CD4-positive, alpha-beta memory T cell (primary cell): Measurements from ENCODE around the gene EPC1. TPM values are rescaled to one million over a fixed set of nuclear protein-coding genes. Genes with fewer than 3 reads are reported as not detected.

Experiments
- CTCF ChIA-PET: fragments of 350-600 bp; sonication (Branson Sonifier 250); formaldehyde crosslinking; loops from one replicate; lab custom pipeline; 2021; ENCODE audit warnings: inconsistent platforms; ENCODE audit not compliant: partially characterized antibody; lab: Charles Lee
- POLR2A ChIA-PET: fragments of 350-600 bp; sonication (Branson Sonifier 250); formaldehyde crosslinking; loops from one replicate; lab custom pipeline; 2021; ENCODE audit not compliant: partially characterized antibody; lab: Charles Lee
- DNase-seq, 5 donors: peaks; one replicate each; pipeline versions ENCODE4 v3.0.0 to v3.0.0-alpha.2; 2020 to 2022; ENCODE audit warnings: mixed read lengths in 1 of 5
- H3K27ac ChIP-seq: one replicate; pipeline ENCODE4 v1.7.0; 2013; ENCODE audit warnings: low read depth, low read length
- H3K27me3 ChIP-seq: 2 replicates; pipeline ENCODE4 v1.7.0; 2013; ENCODE audit warnings: mild to moderate bottlenecking, low read length, moderate library complexity; ENCODE audit not compliant: insufficient read depth
- H3K36me3 ChIP-seq: 2 replicates; pipeline ENCODE4 v1.7.0; 2013; ENCODE audit warnings: mild to moderate bottlenecking, low read length, moderate library complexity; ENCODE audit not compliant: insufficient read depth
- H3K4me1 ChIP-seq: 2 replicates; pipeline ENCODE4 v1.7.0; 2013; ENCODE audit warnings: mild to moderate bottlenecking, low read length, moderate library complexity; ENCODE audit not compliant: insufficient read depth
- H3K4me3 ChIP-seq, 2 donors: one replicate each; pipeline ENCODE4 v1.7.0; 2013; ENCODE audit warnings: low read length in 2 of 2, mild to moderate bottlenecking in 1 of 2
- H3K9me3 ChIP-seq, 2 donors: one replicate each; pipeline ENCODE4 v1.7.0; 2013; ENCODE audit warnings: low read length in 2 of 2, control low read depth in 1 of 2; ENCODE audit not compliant: control insufficient read depth in 1 of 2
- H3K27ac Mint-ChIP-seq, 7 donors: one replicate each; pipeline ENCODE4 v1.8.0; 2020 to 2021; ENCODE audit warnings: mixed read lengths in 7 of 7, mild to moderate bottlenecking in 6 of 7, inconsistent platforms in 3 of 7, moderate library complexity in 3 of 7
- H3K27me3 Mint-ChIP-seq, 2 donors: one replicate each; pipeline ENCODE4 v1.8.0; 2020 to 2021; ENCODE audit warnings: mixed read lengths in 2 of 2
- H3K36me3 Mint-ChIP-seq, 2 donors: one replicate each; pipeline ENCODE4 v1.8.0; 2020 to 2021; ENCODE audit warnings: mixed read lengths in 2 of 2, inconsistent platforms in 1 of 2, mild to moderate bottlenecking in 1 of 2
- H3K4me1 Mint-ChIP-seq, 4 donors: one replicate each; pipeline ENCODE4 v1.8.0; 2020 to 2021; ENCODE audit warnings: mixed read lengths in 4 of 4, mild to moderate bottlenecking in 1 of 4
- H3K4me3 Mint-ChIP-seq, 8 donors: one replicate each; pipeline ENCODE4 v1.8.0; 2020 to 2021; ENCODE audit warnings: mixed read lengths in 8 of 8, mild to moderate bottlenecking in 7 of 8, moderate library complexity in 6 of 8, inconsistent platforms in 3 of 8
- H3K9me3 Mint-ChIP-seq, 8 donors: one replicate each; pipeline ENCODE4 v1.8.0; 2020 to 2021; ENCODE audit warnings: mixed read lengths in 8 of 8, mild to moderate bottlenecking in 5 of 8, inconsistent platforms in 3 of 8, moderate library complexity in 1 of 8
- intact Hi-C: fragments of 100-400 bp; cut with micrococcal nuclease; formaldehyde crosslinking; loops from one replicate; pipeline ENCODE4 v1.15.1; 2023
- polyA plus RNA-seq, 2 donors: library from polyadenylated mRNA; unstranded; fragments of 300-500 nt; fragmentation: Illumina TruSeq; gene quantifications; one replicate each; pipeline ENCODE4 v1.2.3, GENCODE V29; 2021
- total RNA-seq, 2 experiments: library from RNA; stranded (reverse); gene quantifications; one replicate each; pipeline ENCODE4 v1.2.3, GENCODE V29; 2021

The EPC1 gene
- total and polyA plus RNA-seq, 4 experiments from 2014 or later = 46.0 to 112 (median 81.2) TPM

GRCh38 chr10:32293581-32293980, 53.4 kb downstream of the EPC1 start:
- Mint-ChIP-seq H3K27ac (peak overlapping the region in 2 of 7 donors; percentile 30 to 35), H3K4me1 (peaks cover 25 to 47% (median 31%) of the 10 kb centered on the region in 4 donors), H3K36me3 (peaks cover 9 to 48% of the 10 kb centered on the region in 2 donors), H3K9me3 (no peaks in the 10 kb centered on the region), H3K27me3 (no peaks in the 10 kb centered on the region), H3K4me3 (no peak overlapping the region)
- Histone ChIP-seq H3K27ac (no peak overlapping the region), H3K27me3 (no peaks in the 10 kb centered on the region), H3K36me3 (peaks cover 12% of the 10 kb centered on the region), H3K4me1 (peaks cover 37% of the 10 kb centered on the region), H3K9me3 (no peaks in the 10 kb centered on the region), H3K4me3 (no peak overlapping the region)
- intact Hi-C loops = loop anchor here (2.0 kb wide), 2 partner anchors 13 to 19 kb away; no protein-coding TSS in a partner anchor
- ChIA-PET CTCF (interaction anchor here (0.8 to 0.9 kb wide), 2 partner anchors 36 to 66 kb away, joined by 3 read pairs; no protein-coding TSS in a partner anchor), POLR2A (interaction anchor here (1.3 to 1.5 kb wide), 2 partner anchors 13 to 14 kb away, joined by 3 read pairs; no protein-coding TSS in a partner anchor)
- no peak for DNase-seq

DNA sequence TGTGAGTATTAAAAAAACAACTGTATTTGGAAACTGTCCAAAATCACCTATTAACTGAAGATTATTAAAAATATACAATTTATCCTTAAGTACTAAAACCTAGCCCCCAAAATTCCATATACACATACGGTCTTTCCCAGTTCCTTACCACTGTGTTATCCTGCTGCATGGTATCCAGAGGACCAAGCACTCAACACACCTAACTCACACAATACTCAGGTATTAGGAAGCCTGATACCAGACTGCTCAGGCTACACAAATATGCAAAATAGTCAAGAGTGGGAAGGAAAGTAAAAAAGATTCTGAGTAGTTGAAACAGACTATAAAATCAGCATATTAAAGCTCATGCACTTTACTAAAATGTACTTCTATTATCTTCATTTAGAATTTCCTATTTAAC, 67.2 kb downstream of the EPC1 start:
- intact Hi-C loops = no loop called here

DNA sequence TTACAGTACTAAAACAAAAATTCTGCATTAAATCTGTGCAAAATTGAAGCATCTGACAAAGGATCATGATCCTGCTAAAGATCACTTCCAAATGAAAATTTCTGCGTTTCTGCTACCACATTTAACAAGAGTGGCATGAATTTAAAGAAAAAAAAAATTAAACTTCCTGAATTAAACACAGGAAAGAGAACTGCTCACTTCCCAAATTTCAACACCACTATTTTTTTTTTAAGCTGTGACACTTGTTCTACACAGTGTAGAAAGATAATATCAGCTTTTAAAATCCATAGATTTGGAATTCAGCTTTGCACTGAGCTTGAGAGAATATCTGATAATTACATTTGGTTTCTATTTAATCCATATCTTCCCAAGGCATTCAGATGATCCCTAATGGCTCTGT, 73.6 kb downstream of the EPC1 start:
- peaks cover 63% of the 10 kb centered on the region for H3K36me3 ChIP-seq
- no peaks in the 10 kb centered on the region for H3K9me3 ChIP-seq
- POLR2A ChIA-PET = no interaction called here
- Mint-ChIP-seq H3K27me3 (no peaks in the 10 kb centered on the region), H3K36me3 (peaks cover 60 to 81% of the 10 kb centered on the region in 2 donors), H3K4me3 (no peak overlapping the region), H3K27ac (peak overlapping the region in 2 of 7 donors; percentile 12 to 64), H3K4me1 (peaks cover 6 to 18% (median 10%) of the 10 kb centered on the region in 4 donors), H3K9me3 (no peaks in the 10 kb centered on the region)
- DNase-seq = no peak
- H3K27me3 ChIP-seq = no peaks in the 10 kb centered on the region
- H3K27ac ChIP-seq = no peak overlapping the region
- CTCF ChIA-PET = interaction anchor here (0.9 kb wide), 1 partner anchor 16 kb away, joined by 3 read pairs; no protein-coding TSS in a partner anchor
- no peaks in the 10 kb centered on the region for H3K4me1 ChIP-seq
- intact Hi-C loops = no loop called here
- no peak overlapping the region for H3K4me3 ChIP-seq

More for the DNA sequence above, 67.2 kb downstream of the EPC1 start:
- peaks cover 37 to 63% of the 10 kb centered on the region in 2 donors for H3K36me3 Mint-ChIP-seq
- H3K27me3 Mint-ChIP-seq = no peaks in the 10 kb centered on the region
- CTCF ChIA-PET = interaction anchor here (1.2 to 1.3 kb wide), 2 partner anchors 25 to 53 kb away, joined by 3 read pairs; no protein-coding TSS in a partner anchor
- Histone ChIP-seq H3K27me3 (no peaks in the 10 kb centered on the region), H3K4me1 (peaks cover 6% of the 10 kb centered on the region), H3K36me3 (peaks cover 25% of the 10 kb centered on the region), H3K9me3 (no peaks in the 10 kb centered on the region), H3K4me3 (no peak overlapping the region), H3K27ac (no peak overlapping the region)
- no peak overlapping the region for H3K4me3 Mint-ChIP-seq
- H3K4me1 Mint-ChIP-seq = peaks cover 8 to 26% (median 16%) of the 10 kb centered on the region in 4 donors
- DNase-seq = no peak
- H3K27ac Mint-ChIP-seq = peak overlapping the region in 3 of 7 donors; percentile 25 to 48 (median 42)
- H3K9me3 Mint-ChIP-seq = no peaks in the 10 kb centered on the region
- POLR2A ChIA-PET = interaction anchor here (1.1 to 2.4 kb wide), 3 partner anchors 10 to 14 kb away, joined by 3 to 6 read pairs (median 3); no protein-coding TSS in a partner anchor

DNA sequence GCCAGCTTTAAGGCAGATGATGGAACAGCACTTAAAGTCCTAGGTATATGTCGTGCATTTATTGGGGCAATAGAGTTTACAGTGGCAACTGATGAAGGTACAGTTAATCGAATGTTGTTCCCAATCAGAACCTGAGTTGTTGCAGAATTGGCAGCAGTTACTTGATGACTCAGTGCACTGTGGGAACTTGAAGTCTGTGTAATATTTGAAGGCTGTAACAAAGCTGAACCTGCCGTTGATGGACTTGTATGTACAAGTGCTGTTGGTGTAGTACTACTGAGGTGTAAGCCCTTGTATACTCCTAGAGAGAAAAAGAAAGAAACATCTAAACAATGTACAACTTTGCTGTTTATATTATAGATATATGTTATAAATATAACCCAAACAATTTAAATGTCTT, 75.3 kb downstream of the EPC1 start:
- CTCF ChIA-PET = no interaction called here
- DNase-seq = no peak
- no peak overlapping the region for H3K4me3 Mint-ChIP-seq
- Histone ChIP-seq H3K4me1 (no peaks in the 10 kb centered on the region), H3K27ac (no peak overlapping the region), H3K36me3 (peaks cover 69% of the 10 kb centered on the region), H3K27me3 (no peaks in the 10 kb centered on the region), H3K4me3 (no peak overlapping the region), H3K9me3 (no peaks in the 10 kb centered on the region)
- POLR2A ChIA-PET = no interaction called here
- H3K4me1 Mint-ChIP-seq = peaks cover 2 to 12% (median 8%) of the 10 kb centered on the region in 4 donors
- H3K9me3 Mint-ChIP-seq = no peaks in the 10 kb centered on the region
- H3K27ac Mint-ChIP-seq = peak overlapping the region in 2 of 7 donors; percentile 70 to 84
- H3K36me3 Mint-ChIP-seq = peaks cover 66 to 81% of the 10 kb centered on the region in 2 donors
- H3K27me3 Mint-ChIP-seq = no peaks in the 10 kb centered on the region
- intact Hi-C loops = no loop called here

DNA sequence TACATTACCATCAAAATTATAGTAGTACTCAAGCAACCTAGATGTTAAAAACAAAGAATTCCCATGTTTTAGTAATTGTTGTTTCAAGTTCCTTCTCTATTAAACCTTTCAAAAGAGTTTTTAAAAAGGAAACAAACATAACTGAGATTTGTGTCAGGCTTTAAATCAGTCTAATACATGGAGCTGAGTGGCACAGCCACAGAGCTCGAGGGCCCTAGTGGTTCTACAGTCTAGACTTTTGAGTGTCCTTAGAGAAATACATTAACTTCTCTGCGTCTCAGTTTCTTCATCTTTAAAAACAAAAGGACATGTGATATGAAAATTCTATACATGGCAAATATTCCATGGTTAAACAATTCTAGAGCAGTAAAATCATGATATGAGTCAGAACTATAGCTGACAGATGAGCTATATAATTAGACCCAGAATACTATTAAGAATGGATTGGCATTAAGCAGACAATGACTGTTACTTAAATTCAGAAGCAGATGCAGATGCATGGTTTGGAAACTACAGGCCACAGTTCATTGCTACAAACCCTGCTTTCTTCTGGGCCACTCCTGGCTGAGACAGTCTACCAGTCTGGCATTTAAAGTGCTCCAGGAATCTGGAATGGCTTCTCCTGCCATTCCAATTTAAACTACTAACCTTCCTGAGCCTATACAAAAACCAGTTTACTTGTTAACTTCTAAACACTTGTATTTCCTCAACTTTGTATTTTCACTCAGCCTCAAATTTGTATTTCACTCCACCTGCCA, 77.4 kb downstream of the EPC1 start:
- peaks cover 63% of the 10 kb centered on the region for H3K36me3 ChIP-seq
- Mint-ChIP-seq H3K36me3 (peaks cover 59 to 67% of the 10 kb centered on the region in 2 donors), H3K9me3 (no peaks in the 10 kb centered on the region), H3K27me3 (no peaks in the 10 kb centered on the region), H3K4me3 (no peak overlapping the region), H3K27ac (peak overlapping the region in 5 of 7 donors; percentile 5 to 73 (median 41)), H3K4me1 (peaks cover 2 to 11% (median 7%) of the 10 kb centered on the region in 4 donors)
- ChIA-PET CTCF (interaction anchor here (1.1 kb wide), 1 partner anchor 79 kb away, joined by 6 read pairs; no protein-coding TSS in a partner anchor), POLR2A (no interaction called here)
- no peaks in the 10 kb centered on the region for H3K4me1 ChIP-seq
- H3K27me3 ChIP-seq = no peaks in the 10 kb centered on the region
- no peak for DNase-seq
- H3K4me3 ChIP-seq = no peak overlapping the region
- intact Hi-C loops = no loop called here
- H3K27ac ChIP-seq = no peak overlapping the region
- no peaks in the 10 kb centered on the region for H3K9me3 ChIP-seq

DNA sequence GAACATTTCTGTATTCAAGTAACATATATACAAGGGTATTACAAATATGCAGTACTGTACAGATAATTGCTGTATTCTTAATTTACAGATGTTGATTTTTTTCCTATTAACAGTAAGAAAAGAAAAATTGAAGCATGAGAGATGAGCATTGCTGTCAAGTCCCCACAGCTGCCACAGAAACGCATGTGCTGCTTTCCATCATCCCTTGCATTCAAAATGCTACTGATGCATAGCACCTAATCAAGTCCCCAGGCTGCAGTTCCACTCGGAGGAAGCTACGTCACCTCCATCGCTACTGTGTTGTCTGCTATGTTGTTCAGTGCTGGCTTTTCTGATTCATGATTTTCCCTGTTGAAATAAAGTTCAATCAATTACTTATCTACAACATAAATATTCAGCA, 78.2 kb downstream of the EPC1 start:
- no peak overlapping the region for H3K4me3 Mint-ChIP-seq
- H3K27ac ChIP-seq = no peak overlapping the region
- intact Hi-C loops = no loop called here
- ChIA-PET CTCF (interaction anchor here (1.0 to 1.1 kb wide), 3 partner anchors 11 to 80 kb away, joined by 4 to 6 read pairs (median 4); no protein-coding TSS in a partner anchor), POLR2A (no interaction called here)
- peak overlapping the region in 1 of 7 donors; percentile 36 for H3K27ac Mint-ChIP-seq
- DNase-seq = no peak
- H3K36me3 Mint-ChIP-seq = peaks cover 56 to 61% of the 10 kb centered on the region in 2 donors
- H3K4me3 ChIP-seq = no peak overlapping the region
- no peaks in the 10 kb centered on the region for H3K4me1 ChIP-seq
- peaks cover under 1 to 12% (median 7%) of the 10 kb centered on the region in 4 donors for H3K4me1 Mint-ChIP-seq
- H3K27me3 Mint-ChIP-seq = no peaks in the 10 kb centered on the region
- peaks cover 62% of the 10 kb centered on the region for H3K36me3 ChIP-seq
- H3K27me3 ChIP-seq = no peaks in the 10 kb centered on the region
- H3K9me3 ChIP-seq = no peaks in the 10 kb centered on the region
- H3K9me3 Mint-ChIP-seq = no peaks in the 10 kb centered on the region

- Mint-ChIP-seq H3K9me3 (no peaks in the 10 kb centered on the region), H3K36me3 (peaks cover 43 to 44% of the 10 kb centered on the region in 2 donors), H3K27ac (peak overlapping the region in 4 of 7 donors; percentile 11 to 57 (median 45)), H3K27me3 (no peaks in the 10 kb centered on the region), H3K4me1 (peaks cover 2 to 14% (median 7%) of the 10 kb centered on the region in 4 donors), H3K4me3 (peak overlapping the region in 2 of 8 donors; percentile 32 to 44)
- intact Hi-C loops = no loop called here
- Histone ChIP-seq H3K9me3 (no peaks in the 10 kb centered on the region), H3K4me3 (no peak overlapping the region), H3K36me3 (peaks cover 44% of the 10 kb centered on the region), H3K4me1 (no peaks in the 10 kb centered on the region), H3K27ac (no peak overlapping the region), H3K27me3 (no peaks in the 10 kb centered on the region)
- DNase-seq = no peak
- ChIA-PET POLR2A (interaction anchor here (1.0 to 1.6 kb wide), 2 partner anchors 13 to 79 kb away, joined by 3 to 7 read pairs; no protein-coding TSS in a partner anchor), CTCF (interaction anchor here (1.1 to 1.3 kb wide), 2 partner anchors 12 to 100 kb away, joined by 3 read pairs; no protein-coding TSS in a partner anchor)
Measured at GRCh38 chr10:32266979-32267378, 80.0 kb downstream of the EPC1 start.
